Heart right ventricle (tissue), 16 donors: Measurements from ENCODE around the gene KCNN3. TPM values are rescaled to one million over a fixed set of nuclear protein-coding genes. Genes with fewer than 3 reads are reported as not detected.
A peak's percentile ranks its signal among the peaks of the same experiment; 100 is the strongest.

Source experiments
- ATAC-seq, 8 donors: fragments of 200-7000 bp; cut with Tn5 transposase; one replicate each; pipeline ENCODE4 v1.9.1; 2020; ENCODE audit warnings: mild to moderate bottlenecking in 8 of 8, moderate library complexity in 8 of 8, moderate number of reproducible peaks in 1 of 8
- DNase-seq, 2 donors: peaks; one replicate each; pipeline ENCODE4 v3.0.0-alpha.2; 2020
- H3K27ac ChIP-seq, 10 donors: fragments of 200-600 bp; sonication (generic) in 2 of 10; one replicate each; pipeline versions ENCODE4 v1.5.0 to v1.8.0; 2020 to 2022; ENCODE audit warnings: mild to moderate bottlenecking in 3 of 10
- H3K27me3 ChIP-seq, 7 donors: fragments of 200-600 bp; one replicate each; pipeline ENCODE4 v1.8.0; 2021 to 2022; ENCODE audit warnings: mild to moderate bottlenecking in 2 of 7
- H3K36me3 ChIP-seq, 9 donors: fragments of 200-600 bp; sonication (generic) in 1 of 9; one replicate each; pipeline versions ENCODE4 v1.5.0 to v1.8.0; 2020 to 2022; ENCODE audit warnings: mild to moderate bottlenecking in 2 of 9
- H3K4me1 ChIP-seq, 9 donors: fragments of 200-600 bp; sonication (generic) in 1 of 9; one replicate each; pipeline versions ENCODE4 v1.5.0 to v1.8.0; 2020 to 2022; ENCODE audit warnings: mild to moderate bottlenecking in 4 of 9
- H3K4me3 ChIP-seq, 10 donors: fragments of 200-600 bp; sonication (generic) in 2 of 10; one replicate each; pipeline versions ENCODE4 v1.5.0 to v1.8.0; 2020 to 2022; ENCODE audit warnings: mild to moderate bottlenecking in 7 of 10, moderate library complexity in 2 of 10
- H3K9me3 ChIP-seq, 11 donors: fragments of 200-600 bp in 10 of 11; sonication (generic) in 2 of 11; one replicate each; pipeline versions ENCODE4 v1.5.0 to v1.8.0; 2013 to 2022; ENCODE audit warnings: mild to moderate bottlenecking in 2 of 11, control low read depth in 1 of 11, moderate library complexity in 1 of 11
- CTCF ChIP-seq, 9 donors: fragments of 200-600 bp; sonication (generic) in 2 of 9; IDR thresholded peaks; one replicate each; pipeline versions ENCODE4 v1.5.0 to v1.8.0; 2021 to 2022; ENCODE audit warnings: antibody characterized with exemption in 9 of 9, mild to moderate bottlenecking in 5 of 9, moderate library complexity in 1 of 9
- WGBS, 2 donors: extraction: QIAGEN DNeasy Blood & Tissue Kit; methylation state at CpG; one replicate each; pipeline ENCODE4 v1.1.7; 2013; ENCODE audit warnings: inconsistent platforms in 1 of 2; 5-methylcytosine and 5-hydroxymethylcytosine counted together
- intact Hi-C, 10 donors: fragments of 100-400 bp; cut with DNase I; formaldehyde crosslinking; loops; one replicate each; pipeline versions ENCODE4 v1.11.1 to v1.14.2; 2022
- polyA plus RNA-seq, 2 donors: library from polyadenylated mRNA; stranded (reverse); fragments of 200-250 nt; gene quantifications; one replicate each; pipeline ENCODE4 v1.2.3, GENCODE V29; 2013
- total RNA-seq, 10 donors: library from RNA; stranded (reverse); fragmentation: NEBNext Ultra II Directional in 3 of 10; extraction: Animal tissue kit (Norgen Biotek cat#: 25700) in 3 of 10; gene quantifications; one replicate each; pipeline versions ENCODE4 v1.2.1 to v1.2.4, GENCODE V29; 2021 to 2023
- donor health status: Arrhythmogenic right ventricular cardiomyopathy.
- donor health status: ischemic (EF 13 %, LVEDD 7.1; RV severe dilation, severe dysfunction).
- donor health status: healthy with polysubstance abuse.
- donor health status: DM: no; HTN: yes; CAD: no.
- donor health status: DM: no; HTN: no; CAD: no.
- donor health status: ischemic (EF 25% LVEDD 6.9; RV normal size, moderate dysfunction).
- donor health status: ischemic (EF 25% LVEDD 5.7; RV mildly dilated, moderate dysfunction).
- donor health status: healthy.
- donor health status: DM: yes; HTN: yes; CAD: no.
- donor health status: Ischemic cardiomyopathy.
- donor health status: ischemic (EF 35%, LVEDD 5.7; RV mildly dilated, moderate dysfunction).
- donor health status: nonischemic (EF 11% LVEDD 7.7; RV severe dilation, severe dysfunction).
- donor health status: DM: yes; HTN: yes; CAD: no.
- donor health status: PGD.
- donor health status: ischemic (EF 29% LVEDD 5.4; RV normal size, mild dysfunction).
- donor health status: nonischemic (EF 23%, LVEDD 6.1; RV moderate dilation, normal function).

KCNN3 gene
- total and polyA plus RNA-seq, 12 donors, result 0.17 to 5.9 (median 2.6) TPM

- WGBS, 2 donors, result 52 to 57% methylated on average over 5 of the region's 5 CpGs
- H3K36me3 ChIP-seq, result no peaks in the 10 kb centered on the region
- H3K9me3 ChIP-seq, result no peaks in the 10 kb centered on the region
- H3K4me1 ChIP-seq, result peaks cover 2 to 25% (median 14%) of the 10 kb centered on the region in 9 donors
- TF ChIP-seq CTCF (IDR thresholded peaks at IDR 0.05), result no peak
- no peak overlapping the region for H3K4me3 ChIP-seq
- no peak overlapping the region for H3K27ac ChIP-seq
- no peaks in the 10 kb centered on the region for H3K27me3 ChIP-seq
- intact Hi-C loops, result loop anchor here in 1 of 10 donors (10.0 kb wide), 1 partner anchor 432 kb away; no protein-coding TSS in a partner anchor
- peak in 2 of 8 donors; percentile 22 to 28 for ATAC-seq
- DNase-seq, result no peak
Observed at GRCh38 chr1:154886281-154887015, 16.4 kb upstream of the KCNN3 start.

GRCh38 chr1:154884869-154885701 is 15.0 kb upstream of the KCNN3 start:
- Histone ChIP-seq H3K9me3 (no peaks in the 10 kb centered on the region), H3K27me3 (no peaks in the 10 kb centered on the region), H3K36me3 (no peaks in the 10 kb centered on the region), H3K27ac (no peak overlapping the region), H3K4me3 (no peak overlapping the region), H3K4me1 (peaks cover 2 to 25% (median 14%) of the 10 kb centered on the region in 9 donors)
- peak in 3 of 8 donors; percentile 45 to 47 (median 46) for ATAC-seq
- no peak for TF ChIP-seq CTCF (IDR thresholded peaks at IDR 0.05)
- DNase-seq, result no peak
- WGBS, 2 donors, result 58 to 70% methylated on average over 6 of the region's 6 CpGs
- intact Hi-C loops, result loop anchor here in 3 of 10 donors (5.0 to 10.0 kb wide), 3 partner anchors 218 to 430 kb away; no protein-coding TSS in a partner anchor

- Histone ChIP-seq H3K4me3 (no peak overlapping the region), H3K4me1 (peaks cover 2 to 25% (median 14%) of the 10 kb centered on the region in 9 donors), H3K27ac (no peak overlapping the region), H3K9me3 (no peaks in the 10 kb centered on the region), H3K27me3 (no peaks in the 10 kb centered on the region), H3K36me3 (no peaks in the 10 kb centered on the region)
- TF ChIP-seq CTCF (IDR thresholded peaks at IDR 0.05), result no peak
- intact Hi-C loops, result loop anchor here in 3 of 10 donors (5.0 to 10.0 kb wide), 3 partner anchors 217 to 429 kb away; no protein-coding TSS in a partner anchor
- 49 to 55% methylated on average over 15 of the region's 15 CpGs for WGBS, 2 donors
- peak in 4 of 8 donors; percentile 39 to 68 (median 64) for ATAC-seq
- DNase-seq, result no peak
Observed at GRCh38 chr1:154883919-154884868, 14.1 kb upstream of the KCNN3 start.
